ENCODE results near the gene TOR1AIP1. TPM values are rescaled to one million over a fixed set of nuclear protein-coding genes. Genes with fewer than 3 reads are reported as not detected.

TOR1AIP1 gene
- total RNA-seq, 1 donor from 2014 or later: 11.1 TPM

DNA sequence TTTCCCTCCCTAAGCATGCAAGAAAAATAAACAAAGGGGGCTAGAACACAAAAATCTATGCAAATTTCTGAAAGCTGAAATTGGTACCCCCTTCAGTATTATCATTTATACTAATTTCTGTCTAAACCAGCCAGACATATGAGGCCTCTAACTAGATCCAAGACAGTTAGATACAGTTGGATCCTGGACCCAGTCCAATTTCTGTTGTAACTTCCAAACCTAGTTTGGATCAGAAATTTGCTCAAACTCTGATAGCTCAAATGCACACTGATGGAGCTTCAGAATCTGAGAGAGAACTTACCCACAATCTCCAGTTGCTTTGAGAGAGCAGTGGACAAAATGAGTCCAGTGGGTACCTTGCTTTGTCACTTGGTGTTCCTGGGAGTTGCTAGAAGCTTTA lies 84.5 kb downstream of the TOR1AIP1 start:
- Mint-ChIP-seq H3K27ac (ENCODE audit: unreplicated experiment) (no peak overlapping the region), H3K4me3 (ENCODE audit: unreplicated experiment) (no peak overlapping the region), H3K9me3 (ENCODE audit: unreplicated experiment) (peaks cover 3% of the 10 kb centered on the region), H3K36me3 (ENCODE audit: unreplicated experiment) (no peaks in the 10 kb centered on the region), H3K27me3 (ENCODE audit: unreplicated experiment) (no peaks in the 10 kb centered on the region), H3K4me1 (ENCODE audit: low read depth, unreplicated experiment) (peaks cover 1% of the 10 kb centered on the region)
- TF ChIP-seq, protein P1, sequence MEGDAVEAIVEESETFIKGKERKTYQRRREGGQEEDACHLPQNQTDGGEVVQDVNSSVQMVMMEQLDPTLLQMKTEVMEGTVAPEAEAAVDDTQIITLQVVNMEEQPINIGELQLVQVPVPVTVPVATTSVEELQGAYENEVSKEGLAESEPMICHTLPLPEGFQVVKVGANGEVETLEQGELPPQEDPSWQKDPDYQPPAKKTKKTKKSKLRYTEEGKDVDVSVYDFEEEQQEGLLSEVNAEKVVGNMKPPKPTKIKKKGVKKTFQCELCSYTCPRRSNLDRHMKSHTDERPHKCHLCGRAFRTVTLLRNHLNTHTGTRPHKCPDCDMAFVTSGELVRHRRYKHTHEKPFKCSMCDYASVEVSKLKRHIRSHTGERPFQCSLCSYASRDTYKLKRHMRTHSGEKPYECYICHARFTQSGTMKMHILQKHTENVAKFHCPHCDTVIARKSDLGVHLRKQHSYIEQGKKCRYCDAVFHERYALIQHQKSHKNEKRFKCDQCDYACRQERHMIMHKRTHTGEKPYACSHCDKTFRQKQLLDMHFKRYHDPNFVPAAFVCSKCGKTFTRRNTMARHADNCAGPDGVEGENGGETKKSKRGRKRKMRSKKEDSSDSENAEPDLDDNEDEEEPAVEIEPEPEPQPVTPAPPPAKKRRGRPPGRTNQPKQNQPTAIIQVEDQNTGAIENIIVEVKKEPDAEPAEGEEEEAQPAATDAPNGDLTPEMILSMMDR (IDR thresholded peaks at IDR 0.05; ENCODE audit: partially characterized antibody, unreplicated experiment): no peak
- DNase-seq: no peak

DNA sequence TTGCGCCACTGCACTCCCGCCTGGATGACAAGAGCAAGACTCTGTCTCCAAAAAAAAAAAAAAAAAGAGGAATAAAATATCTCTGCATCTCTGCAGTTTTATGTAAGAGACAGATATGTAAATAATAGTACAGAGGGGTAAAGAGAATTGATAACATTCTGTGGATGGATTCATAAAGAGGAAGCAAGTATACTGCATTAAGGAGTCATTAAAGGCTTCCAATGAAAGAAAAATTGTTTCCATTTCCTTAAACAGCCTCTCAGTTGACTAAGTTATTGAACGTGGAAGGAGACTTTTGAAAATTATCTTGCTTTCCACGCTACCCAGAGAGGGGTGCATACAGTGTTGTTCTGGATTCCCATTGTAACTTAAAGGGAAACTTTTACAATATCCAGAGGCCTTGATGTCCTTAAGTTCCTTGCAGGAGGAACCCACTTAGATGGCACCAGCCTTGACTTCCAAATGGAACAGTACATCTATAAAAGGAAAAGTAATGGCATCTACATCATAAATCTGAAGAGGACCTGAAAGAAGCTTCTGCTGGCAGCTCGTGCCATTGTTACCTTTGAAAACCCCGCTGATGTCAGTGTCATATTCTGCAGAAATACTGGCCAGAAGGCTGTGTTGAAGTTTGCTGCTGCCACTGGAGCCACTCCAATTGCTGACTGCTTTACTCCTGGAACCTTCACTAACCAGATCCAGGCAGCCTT lies 86.4 kb downstream of the TOR1AIP1 start:
- no peaks in the 10 kb centered on the region for H3K36me3 Mint-ChIP-seq (ENCODE audit: unreplicated experiment)
- H3K27me3 Mint-ChIP-seq (ENCODE audit: unreplicated experiment): no peaks in the 10 kb centered on the region
- no peak overlapping the region for H3K4me3 Mint-ChIP-seq (ENCODE audit: unreplicated experiment)
- H3K4me1 Mint-ChIP-seq (ENCODE audit: low read depth, unreplicated experiment): peaks cover 1% of the 10 kb centered on the region
- H3K9me3 Mint-ChIP-seq (ENCODE audit: unreplicated experiment): peaks cover 1% of the 10 kb centered on the region
- H3K27ac Mint-ChIP-seq (ENCODE audit: unreplicated experiment): no peak overlapping the region
- TF ChIP-seq, protein P1 (IDR thresholded peaks at IDR 0.05; ENCODE audit: partially characterized antibody, unreplicated experiment): no peak
- DNase-seq: no peak

DNA sequence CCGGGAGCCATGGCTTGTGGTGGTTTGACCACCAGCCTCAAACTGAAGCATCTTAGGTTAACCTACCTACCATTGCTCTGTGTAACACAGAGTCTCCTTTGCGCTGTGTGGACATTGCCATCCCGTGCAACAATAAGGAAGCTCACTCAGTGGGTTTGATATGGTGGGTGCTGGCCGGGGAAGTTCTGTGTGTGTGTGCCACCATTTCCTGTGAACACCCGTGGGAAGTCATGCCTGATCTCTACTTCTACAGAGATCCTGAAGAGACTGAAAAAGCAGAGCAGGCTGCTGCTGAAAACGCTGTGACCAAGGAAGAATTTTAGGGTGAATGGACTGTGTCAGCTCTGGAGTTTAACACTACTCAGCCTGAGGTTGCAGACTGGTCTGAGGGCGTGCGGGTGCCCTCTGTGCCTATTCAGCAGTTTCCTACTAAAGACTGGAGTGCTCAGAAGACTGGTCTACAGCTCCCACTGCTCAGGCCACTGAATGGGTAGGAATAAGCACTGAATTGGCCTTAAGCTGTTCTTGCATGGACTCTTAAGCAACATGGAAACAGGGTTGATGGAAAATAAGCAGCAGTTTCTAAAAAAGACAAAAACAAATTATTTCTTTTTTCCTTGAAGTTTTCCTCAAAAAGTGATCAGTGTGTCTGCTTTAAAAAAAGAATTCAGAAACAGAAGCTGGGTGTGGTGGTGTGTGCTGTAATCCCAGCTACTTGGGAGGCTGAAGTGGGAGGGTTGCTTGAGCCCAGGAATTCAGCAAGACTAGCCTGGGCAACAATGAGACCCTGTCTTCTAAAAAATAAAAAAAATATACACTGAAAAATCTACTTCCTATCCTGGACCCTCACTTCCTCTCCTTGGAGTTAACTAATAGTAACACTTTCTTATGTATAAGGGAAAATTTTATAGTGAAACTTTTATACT lies 87.2 kb downstream of the TOR1AIP1 start:
- Mint-ChIP-seq H3K4me3 (ENCODE audit: unreplicated experiment) (no peak overlapping the region), H3K9me3 (ENCODE audit: unreplicated experiment) (peaks cover 1% of the 10 kb centered on the region), H3K36me3 (ENCODE audit: unreplicated experiment) (no peaks in the 10 kb centered on the region), H3K27me3 (ENCODE audit: unreplicated experiment) (no peaks in the 10 kb centered on the region), H3K4me1 (ENCODE audit: low read depth, unreplicated experiment) (peaks cover 1% of the 10 kb centered on the region), H3K27ac (ENCODE audit: unreplicated experiment) (no peak overlapping the region)
- TF ChIP-seq, protein P1 (IDR thresholded peaks at IDR 0.05; ENCODE audit: partially characterized antibody, unreplicated experiment): no peak
- DNase-seq: no peak

Other genes with a start within 250 kb of the TOR1AIP1 start
- not detected for gene FAM163A, start 139.0 kb upstream of the TOR1AIP1 start, total RNA-seq (ENCODE audit: unreplicated experiment)
- gene TOR1AIP2, start 4.5 kb upstream of the TOR1AIP1 start, total RNA-seq (ENCODE audit: unreplicated experiment): 70.3 TPM
- gene CEP350, start 72.5 kb downstream of the TOR1AIP1 start, total RNA-seq (ENCODE audit: unreplicated experiment): 36.6 TPM

Data from glutamatergic neuron (in vitro differentiated cells).